Measurements from ENCODE around the gene CCDC57. TPM values are rescaled to one million over a fixed set of nuclear protein-coding genes. Genes with fewer than 3 reads are reported as not detected.

The CCDC57 gene
- total and polyA plus RNA-seq, 3 experiments from 2014 or later: 39.2 to 77.6 (median 69.8) TPM

- Mint-ChIP-seq H3K27ac (peak overlapping the region in 1 of 8 donors; percentile 43), H3K9me3 (no peaks in the 10 kb centered on the region), H3K36me3 (no peaks in the 10 kb centered on the region), H3K27me3 (no peaks in the 10 kb centered on the region), H3K4me1 (peaks cover 5 to 44% (median 15%) of the 10 kb centered on the region in 3 donors), H3K4me3 (peak overlapping the region in 2 of 7 donors; percentile 20 to 32)
- Histone ChIP-seq H3K27me3 (ENCODE audit: insufficient read depth, low read length, poor library complexity, severe bottlenecking) (no peaks in the 10 kb centered on the region), H3K9me3 (ENCODE audit: low read length) (no peaks in the 10 kb centered on the region), H3K36me3 (ENCODE audit: insufficient read depth, low read length) (no peaks in the 10 kb centered on the region), H3K4me1 (ENCODE audit: insufficient read depth, low read length) (peaks cover 40% of the 10 kb centered on the region), H3K4me3 (ENCODE audit: low read length) (no peak overlapping the region), H3K27ac (ENCODE audit: low read depth, low read length) (peak overlapping the region; percentile 73)
- DNase-seq: peak in 2 of 5 donors; percentile 31 to 61
- ChIA-PET POLR2A (no interaction called here), CTCF (no interaction called here)
Observed at GRCh38 chr17:82231562-82232321, 19.1 kb upstream of the CCDC57 start.

GRCh38 chr17:82231312-82231561 is 18.6 kb upstream of the CCDC57 start:
- Mint-ChIP-seq H3K27me3 (no peaks in the 10 kb centered on the region), H3K36me3 (no peaks in the 10 kb centered on the region), H3K4me1 (peaks cover 5 to 39% (median 14%) of the 10 kb centered on the region in 3 donors), H3K4me3 (peak overlapping the region in 1 of 7 donors; percentile 8), H3K27ac (no peak overlapping the region), H3K9me3 (no peaks in the 10 kb centered on the region)
- ChIA-PET POLR2A (no interaction called here), CTCF (no interaction called here)
- DNase-seq: no peak
- peak overlapping the region; percentile 73 for H3K27ac ChIP-seq (ENCODE audit: low read depth, low read length)
- H3K27me3 ChIP-seq (ENCODE audit: insufficient read depth, low read length, poor library complexity, severe bottlenecking): no peaks in the 10 kb centered on the region
- no peaks in the 10 kb centered on the region for H3K36me3 ChIP-seq (ENCODE audit: insufficient read depth, low read length)
- no peak overlapping the region for H3K4me3 ChIP-seq (ENCODE audit: low read length)
- peaks cover 36% of the 10 kb centered on the region for H3K4me1 ChIP-seq (ENCODE audit: insufficient read depth, low read length)
- H3K9me3 ChIP-seq (ENCODE audit: low read length): no peaks in the 10 kb centered on the region

- H3K36me3 Mint-ChIP-seq: no peaks in the 10 kb centered on the region
Observed at GRCh38 chr17:82230609-82231311, 18.1 kb upstream of the CCDC57 start.

GRCh38 chr17:82229698-82230608 is 17.3 kb upstream of the CCDC57 start:
- H3K4me3 ChIP-seq (ENCODE audit: low read length): peak overlapping the region; percentile 41
- no peaks in the 10 kb centered on the region for H3K9me3 Mint-ChIP-seq
- peak overlapping the region; percentile 76 to 92 (median 82) for H3K4me3 Mint-ChIP-seq
- H3K4me1 Mint-ChIP-seq: peaks cover 5 to 28% (median 13%) of the 10 kb centered on the region in 3 donors
- peak overlapping the region; percentile 54 to 96 (median 82) for H3K27ac Mint-ChIP-seq
- POLR2A ChIA-PET: interaction anchor here (1.8 to 2.5 kb wide), 3 partner anchors 16 to 29 kb away, joined by 5 to 10 read pairs (median 9); no protein-coding TSS in a partner anchor
- peak in 1 of 5 donors; percentile 56 for DNase-seq
- no peaks in the 10 kb centered on the region for H3K27me3 Mint-ChIP-seq
- peaks cover 31% of the 10 kb centered on the region for H3K4me1 ChIP-seq (ENCODE audit: insufficient read depth, low read length)
- H3K27ac ChIP-seq (ENCODE audit: low read depth, low read length): peak overlapping the region; percentile 61
- H3K36me3 ChIP-seq (ENCODE audit: insufficient read depth, low read length): no peaks in the 10 kb centered on the region
- H3K9me3 ChIP-seq (ENCODE audit: low read length): no peaks in the 10 kb centered on the region
- H3K36me3 Mint-ChIP-seq: no peaks in the 10 kb centered on the region
- H3K27me3 ChIP-seq (ENCODE audit: insufficient read depth, low read length, poor library complexity, severe bottlenecking): no peaks in the 10 kb centered on the region
- CTCF ChIA-PET: interaction anchor here (0.8 to 2.2 kb wide), 4 partner anchors 9 to 91 kb away, joined by 3 to 7 read pairs (median 4); no protein-coding TSS in a partner anchor

More at GRCh38 chr17:82230609-82231311, 18.1 kb upstream of the CCDC57 start:
- H3K4me1 ChIP-seq (ENCODE audit: insufficient read depth, low read length): peaks cover 31% of the 10 kb centered on the region
- POLR2A ChIA-PET: interaction anchor here (2.5 kb wide), 1 partner anchor 25 kb away, joined by 10 read pairs; no protein-coding TSS in a partner anchor
- no peaks in the 10 kb centered on the region for H3K9me3 Mint-ChIP-seq
- H3K36me3 ChIP-seq (ENCODE audit: insufficient read depth, low read length): no peaks in the 10 kb centered on the region
- H3K27me3 Mint-ChIP-seq: no peaks in the 10 kb centered on the region
- peak; percentile 47 to 78 (median 67) for DNase-seq
- CTCF ChIA-PET: interaction anchor here (1.2 to 2.2 kb wide), 2 partner anchors 8 to 25 kb away, joined by 3 to 7 read pairs; no protein-coding TSS in a partner anchor
- no peaks in the 10 kb centered on the region for H3K9me3 ChIP-seq (ENCODE audit: low read length)
- no peaks in the 10 kb centered on the region for H3K27me3 ChIP-seq (ENCODE audit: insufficient read depth, low read length, poor library complexity, severe bottlenecking)
- H3K27ac ChIP-seq (ENCODE audit: low read depth, low read length): peak overlapping the region; percentile 73
- H3K4me3 Mint-ChIP-seq: peak overlapping the region in 5 of 7 donors; percentile 13 to 84 (median 77)
- peak overlapping the region in 2 of 8 donors; percentile 61 to 96 for H3K27ac Mint-ChIP-seq
- H3K4me1 Mint-ChIP-seq: peaks cover 5 to 34% (median 13%) of the 10 kb centered on the region in 3 donors
- peak overlapping the region; percentile 41 for H3K4me3 ChIP-seq (ENCODE audit: low read length)

GRCh38 chr17:82228842-82229697 is 16.4 kb upstream of the CCDC57 start, which contains the start of gene SLC16A3:
Gene SLC16A3 (plus strand): TSS chr17:82229042. CDS start chr17:82236009, 6,967 bp downstream.
- Mint-ChIP-seq H3K27me3 (no peaks in the 10 kb centered on the region), H3K4me3 (peak within 1 kb of the TSS; percentile 80 to 92 (median 84)), H3K4me1 (peaks cover 5 to 28% (median 13%) of the 10 kb centered on the region in 3 donors), H3K9me3 (no peaks in the 10 kb centered on the region), H3K27ac (peak within 1 kb of the TSS; percentile 82 to 97 (median 91)), H3K36me3 (no peaks in the 10 kb centered on the region)
- peaks cover 31% of the 10 kb centered on the region for H3K4me1 ChIP-seq (ENCODE audit: insufficient read depth, low read length)
- H3K27ac ChIP-seq (ENCODE audit: low read depth, low read length): peak within 1 kb of the TSS; percentile 61
- H3K9me3 ChIP-seq (ENCODE audit: low read length): no peaks in the 10 kb centered on the region
- H3K36me3 ChIP-seq (ENCODE audit: insufficient read depth, low read length): no peaks in the 10 kb centered on the region
- ChIA-PET CTCF (interaction anchor here (0.8 to 2.2 kb wide), 4 partner anchors 9 to 92 kb away, joined by 3 to 7 read pairs (median 4); no protein-coding TSS in a partner anchor), POLR2A (interaction anchor here (0.8 to 2.5 kb wide), 6 partner anchors 9 to 76 kb away, joined by 3 to 10 read pairs (median 6); no protein-coding TSS in a partner anchor)
- no peaks in the 10 kb centered on the region for H3K27me3 ChIP-seq (ENCODE audit: insufficient read depth, low read length, poor library complexity, severe bottlenecking)
- H3K4me3 ChIP-seq (ENCODE audit: low read length): peak within 1 kb of the TSS; percentile 49
- DNase-seq: peak; percentile 60 to 72 (median 63)

- H3K9me3 ChIP-seq (ENCODE audit: low read length): no peaks in the 10 kb centered on the region
- no peaks in the 10 kb centered on the region for H3K36me3 ChIP-seq (ENCODE audit: insufficient read depth, low read length)
- no peaks in the 10 kb centered on the region for H3K9me3 Mint-ChIP-seq
- H3K4me1 Mint-ChIP-seq: peaks cover 5 to 25% (median 11%) of the 10 kb centered on the region in 3 donors
- peak overlapping the region; percentile 63 to 97 (median 90) for H3K27ac Mint-ChIP-seq
- peak overlapping the region; percentile 49 for H3K4me3 ChIP-seq (ENCODE audit: low read length)
- ChIA-PET CTCF (interaction anchor here (1.5 to 2.2 kb wide), 2 partner anchors 22 to 93 kb away, joined by 6 to 7 read pairs; no protein-coding TSS in a partner anchor), POLR2A (interaction anchor here (0.8 to 2.5 kb wide), 6 partner anchors 10 to 77 kb away, joined by 3 to 10 read pairs (median 6); no protein-coding TSS in a partner anchor)
- DNase-seq: peak; percentile 47 to 74 (median 63)
- no peaks in the 10 kb centered on the region for H3K36me3 Mint-ChIP-seq
- H3K27me3 ChIP-seq (ENCODE audit: insufficient read depth, low read length, poor library complexity, severe bottlenecking): no peaks in the 10 kb centered on the region
- peak overlapping the region; percentile 54 for H3K27ac ChIP-seq (ENCODE audit: low read depth, low read length)
- peaks cover 31% of the 10 kb centered on the region for H3K4me1 ChIP-seq (ENCODE audit: insufficient read depth, low read length)
- peak overlapping the region; percentile 80 to 92 (median 84) for H3K4me3 Mint-ChIP-seq
- no peaks in the 10 kb centered on the region for H3K27me3 Mint-ChIP-seq
Observed at GRCh38 chr17:82228278-82228841, 15.7 kb upstream of the CCDC57 start.

All from CD8-positive, alpha-beta memory T cell (primary cell).